Fibroblast of lung (primary cell): ENCODE measurements around the gene WWOX.

Experiments used
- EZH2 ChIP-seq: IDR thresholded peaks from 2 replicates; pipeline ENCODE4 v1.5.1; 2012; ENCODE audit warnings: low read length, control low read depth, mild to moderate bottlenecking; ENCODE audit errors: missing control alignments
- TF ChIP-seq, protein P1 (sequence below), 2 donors: IDR thresholded peaks in 1 of 2; conservative IDR thresholded peaks in 1 of 2; 1 replicate in 1 of 2; 2 replicates in 1 of 2; pipeline ENCODE4 v1.5.1; 2011 to 2012; ENCODE audit warnings: low read length in 2 of 2, control low read depth in 1 of 2, inconsistent platforms in 1 of 2, low read depth in 1 of 2, mild to moderate bottlenecking in 1 of 2

DNA sequence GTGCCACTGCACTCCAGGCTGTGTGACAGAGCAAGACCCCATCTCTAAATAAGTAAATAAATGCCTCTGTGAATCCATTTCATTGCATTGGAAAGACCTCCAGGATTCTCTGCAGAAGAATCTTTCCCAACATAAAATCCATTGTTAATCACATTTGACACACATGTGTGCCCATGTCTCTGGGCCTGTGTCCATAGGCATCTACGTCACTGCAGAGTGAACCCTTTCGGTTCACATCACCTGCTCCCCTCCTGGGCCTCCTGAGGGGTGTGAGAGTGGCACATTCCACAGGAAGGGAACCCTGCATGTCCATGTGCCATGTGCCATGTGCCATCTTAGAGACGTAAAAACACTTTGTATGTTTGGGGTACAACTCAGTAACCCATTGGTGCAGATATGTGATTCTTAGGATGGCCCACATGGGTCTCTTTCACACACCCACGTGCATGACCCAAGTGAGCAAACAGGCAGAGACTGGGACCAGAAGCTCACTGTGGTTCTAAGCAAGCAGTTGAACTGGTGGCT lies 1073.6 kb downstream of the WWOX start:
- TF ChIP-seq, protein P1, sequence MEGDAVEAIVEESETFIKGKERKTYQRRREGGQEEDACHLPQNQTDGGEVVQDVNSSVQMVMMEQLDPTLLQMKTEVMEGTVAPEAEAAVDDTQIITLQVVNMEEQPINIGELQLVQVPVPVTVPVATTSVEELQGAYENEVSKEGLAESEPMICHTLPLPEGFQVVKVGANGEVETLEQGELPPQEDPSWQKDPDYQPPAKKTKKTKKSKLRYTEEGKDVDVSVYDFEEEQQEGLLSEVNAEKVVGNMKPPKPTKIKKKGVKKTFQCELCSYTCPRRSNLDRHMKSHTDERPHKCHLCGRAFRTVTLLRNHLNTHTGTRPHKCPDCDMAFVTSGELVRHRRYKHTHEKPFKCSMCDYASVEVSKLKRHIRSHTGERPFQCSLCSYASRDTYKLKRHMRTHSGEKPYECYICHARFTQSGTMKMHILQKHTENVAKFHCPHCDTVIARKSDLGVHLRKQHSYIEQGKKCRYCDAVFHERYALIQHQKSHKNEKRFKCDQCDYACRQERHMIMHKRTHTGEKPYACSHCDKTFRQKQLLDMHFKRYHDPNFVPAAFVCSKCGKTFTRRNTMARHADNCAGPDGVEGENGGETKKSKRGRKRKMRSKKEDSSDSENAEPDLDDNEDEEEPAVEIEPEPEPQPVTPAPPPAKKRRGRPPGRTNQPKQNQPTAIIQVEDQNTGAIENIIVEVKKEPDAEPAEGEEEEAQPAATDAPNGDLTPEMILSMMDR (conservative IDR thresholded peaks at IDR 0.05 in 1 of 2, IDR thresholded peaks at IDR 0.05 in 1 of 2; ENCODE audit: low read depth in 1 of 2, low read length in 2 of 2): no peak
- no peak for TF ChIP-seq EZH2
